HCT116 (cell line): ENCODE data around the gene ARHGEF12. TPM values are rescaled to one million over a fixed set of nuclear protein-coding genes. Genes with fewer than 3 reads are reported as not detected.

ENCODE experiments used
- ATAC-seq: fragments of 200-7000 bp; cut with Tn5 transposase; 2 replicates; pipeline ENCODE4 v1.9.1; 2020; ENCODE audit warnings: mild to moderate bottlenecking, moderate library complexity
- BruUV-seq: library from RNA; stranded (reverse); fragments of 400-500 nt; replicated peaks from 2 replicates; lab custom pipeline; 2021; lab: Mats Ljungman, UMichigan
- CTCF ChIA-PET: fragments of 300-600 bp; sonication (Branson Sonifier 250); formaldehyde crosslinking; loops from one replicate; lab custom pipeline; 2021; ENCODE audit warnings: antibody characterized with exemption; lab: Charles Lee
- POLR2A ChIA-PET: fragments of 300-600, 350-600 bp; sonication (Branson Sonifier 250); formaldehyde crosslinking; loops from one replicate; lab custom pipeline; 2021; ENCODE audit warnings: antibody characterized with exemption; lab: Charles Lee
- RAD21 ChIA-PET, 2 experiments: fragments of 300-600 bp; sonication (Branson Sonifier 250); formaldehyde crosslinking; loops; one replicate each; lab custom pipeline; 2023; ENCODE audit warnings: low total read pairs in 2 of 2; ENCODE audit not compliant: uncharacterized antibody in 2 of 2, unreplicated experiment in 2 of 2, low non-redundant PET in 1 of 2; lab: Charles Lee
- DNase-seq: peaks from one replicate; pipeline ENCODE4 v3.0.0-alpha.2; 2010; ENCODE audit warnings: low read depth, low spot score
- H2AFZ ChIP-seq: fragments of 200-600 bp; shearing (Covaris generic), sonication (generic); 2 replicates; pipeline ENCODE4 v1.6.1; 2017; ENCODE audit warnings: low read depth, mixed run types, mixed read lengths, antibody characterized with exemption, low read length; ENCODE audit not compliant: poor library complexity, severe bottlenecking
- H3K27ac ChIP-seq: 2 replicates; pipeline ENCODE4 v1.5.1; 2012; ENCODE audit warnings: low read depth, low read length
- H3K27me3 ChIP-seq: fragments of 200-600 bp; sonication (generic); 2 replicates; pipeline ENCODE4 v1.6.1; 2016; ENCODE audit warnings: mixed run types, low read length, mixed read lengths; ENCODE audit not compliant: insufficient read depth
- H3K36me3 ChIP-seq, 2 experiments: fragments of 200-500 bp in 1 of 2; fragments of 200-600 bp in 1 of 2; sonication (Bioruptor generic) in 1 of 2; sonication (generic) in 1 of 2; 2 replicates each; pipeline versions ENCODE4 v1.5.1 to v1.6.1; 2014 to 2016; ENCODE audit warnings: low read length in 2 of 2, inconsistent platforms in 1 of 2, mixed read lengths in 1 of 2, mixed run types in 1 of 2; ENCODE audit not compliant: insufficient read depth in 2 of 2, control insufficient read depth in 1 of 2
- H3K4me1 ChIP-seq, 2 experiments: fragments of 200-600 bp in 1 of 2; sonication (generic) in 1 of 2; 2 replicates each; pipeline versions ENCODE4 v1.5.1 to v1.6.1; 2012 to 2017; ENCODE audit warnings: low read length in 2 of 2, inconsistent platforms in 1 of 2, mild to moderate bottlenecking in 1 of 2, mixed read lengths in 1 of 2, mixed run types in 1 of 2, moderate library complexity in 1 of 2; ENCODE audit not compliant: insufficient read depth in 2 of 2, control insufficient read depth in 1 of 2
- H3K4me2 ChIP-seq: fragments of 200-600 bp; sonication (generic); 2 replicates; pipeline ENCODE4 v1.6.1; 2017; ENCODE audit warnings: mixed run types, low read length, mixed read lengths
- H3K4me3 ChIP-seq, 2 experiments: fragments of 200-600 bp in 1 of 2; sonication (generic) in 1 of 2; replicated peaks in 1 of 2; 2 replicates each; pipeline ENCODE4 v1.5.1; 2011 to 2016; ENCODE audit warnings: low read length in 2 of 2, control low read depth in 1 of 2, low read depth in 1 of 2, mild to moderate bottlenecking in 1 of 2, mixed read lengths in 1 of 2, mixed run types in 1 of 2
- H3K79me2 ChIP-seq: fragments of 200-600 bp; sonication (generic); 2 replicates; pipeline ENCODE4 v1.6.1; 2017; ENCODE audit warnings: mild to moderate bottlenecking, mixed run types, low read length, moderate library complexity, mixed read lengths; ENCODE audit not compliant: insufficient read depth
- H3K9ac ChIP-seq: fragments of 200-600 bp; sonication (generic); 2 replicates; pipeline ENCODE4 v1.6.1; 2016; ENCODE audit warnings: low read length, mixed read lengths
- H3K9me2 ChIP-seq: fragments of 200-600 bp; sonication (generic), shearing (Covaris generic); 2 replicates; pipeline ENCODE4 v1.6.1; 2017; ENCODE audit warnings: mixed run types, mild to moderate bottlenecking, moderate library complexity; ENCODE audit not compliant: insufficient read depth
- H3K9me3 ChIP-seq, 2 experiments: fragments of 200-500 bp in 1 of 2; fragments of 200-600 bp in 1 of 2; sonication (Bioruptor generic) in 1 of 2; sonication (generic) in 1 of 2; 2 replicates each; pipeline ENCODE4 v1.6.1; 2014 to 2017; ENCODE audit warnings: low read length in 2 of 2, mixed read lengths in 2 of 2, inconsistent platforms in 1 of 2, low read depth in 1 of 2, mild to moderate bottlenecking in 1 of 2, mixed run types in 1 of 2, moderate library complexity in 1 of 2; ENCODE audit not compliant: control insufficient read depth in 1 of 2, insufficient read depth in 1 of 2
- H4K20me1 ChIP-seq: fragments of 200-600 bp; sonication (generic), shearing (Covaris generic); 2 replicates; pipeline ENCODE4 v1.6.1; 2017; ENCODE audit warnings: mixed run types, mild to moderate bottlenecking, moderate library complexity; ENCODE audit not compliant: insufficient read depth
- CBX3 ChIP-seq: IDR thresholded peaks from 2 replicates; pipeline ENCODE4 v1.6.1; 2012; ENCODE audit warnings: low read depth
- CEBPB ChIP-seq: IDR thresholded peaks from 2 replicates; pipeline ENCODE4 v1.6.1; 2012; ENCODE audit warnings: low read depth
- CTCF ChIP-seq, 3 experiments: fragments of 200-600 bp in 1 of 3; sonication (generic) in 1 of 3; IDR thresholded peaks in 2 of 3; conservative IDR thresholded peaks in 1 of 3; 2 replicates each; pipeline ENCODE4 v1.5.1; 2012 to 2017; ENCODE audit warnings: low read depth in 2 of 3, low read length in 2 of 3, antibody characterized with exemption in 1 of 3, borderline replicate concordance in 1 of 3, control low read depth in 1 of 3, mild to moderate bottlenecking in 1 of 3, mixed read lengths in 1 of 3, mixed run types in 1 of 3, moderate library complexity in 1 of 3; ENCODE audit not compliant: insufficient read depth in 1 of 3
- EZH2 ChIP-seq: fragments of 200-600 bp; sonication (generic); IDR thresholded peaks from 2 replicates; pipeline ENCODE4 v1.6.1; 2017; ENCODE audit warnings: antibody characterized with exemption, mixed run types
- EZH2phosphoT487 ChIP-seq: fragments of 200-600 bp; IDR thresholded peaks from 2 replicates; pipeline ENCODE4 v1.6.1; 2018; ENCODE audit warnings: antibody characterized with exemption, borderline replicate concordance
- FOSL1 ChIP-seq: IDR thresholded peaks from 2 replicates; pipeline ENCODE4 v1.6.1; 2012; ENCODE audit warnings: low read depth
- JUND ChIP-seq: IDR thresholded peaks from 2 replicates; pipeline ENCODE4 v1.6.1; 2012
- MAX ChIP-seq: IDR thresholded peaks from 2 replicates; pipeline ENCODE4 v1.6.1; 2012
- POLR2A ChIP-seq: IDR thresholded peaks from 2 replicates; pipeline ENCODE4 v1.7.0; 2011; ENCODE audit warnings: borderline replicate concordance; ENCODE audit not compliant: insufficient read depth, insufficient read length; ENCODE audit errors: extremely low read depth
- POLR2AphosphoS5 ChIP-seq: IDR thresholded peaks from 2 replicates; pipeline ENCODE4 v1.6.1; 2011; ENCODE audit warnings: mild to moderate bottlenecking, low read depth, low read length, moderate library complexity
- RAD21 ChIP-seq: IDR thresholded peaks from 2 replicates; pipeline ENCODE4 v1.6.1; 2012; ENCODE audit warnings: low read depth, mild to moderate bottlenecking
- SIN3A ChIP-seq: IDR thresholded peaks from 2 replicates; pipeline ENCODE4 v1.6.1; 2012; ENCODE audit warnings: low read depth
- SP1 ChIP-seq: IDR thresholded peaks from 2 replicates; pipeline ENCODE4 v1.6.1; 2012; ENCODE audit warnings: low read depth
- YY1 ChIP-seq: IDR thresholded peaks from 2 replicates; pipeline ENCODE4 v1.6.1; 2011; ENCODE audit warnings: low read length, low read depth, moderate library complexity, mild to moderate bottlenecking; ENCODE audit not compliant: insufficient replicate concordance; ENCODE audit errors: extremely low read depth
- ZFX ChIP-seq: fragments of 450-650 bp; IDR thresholded peaks from 2 replicates; pipeline ENCODE4 v1.6.1; 2017
- ZNF274 ChIP-seq: fragments of 200-500 bp; sonication (Bioruptor generic); IDR thresholded peaks from 2 replicates; pipeline ENCODE4 v1.6.1; 2014; ENCODE audit warnings: mild to moderate bottlenecking, low read depth, low read length, inconsistent platforms
- intact Hi-C: fragments of 100-400 bp; cut with micrococcal nuclease; formaldehyde crosslinking; loops from 2 replicates; pipeline ENCODE4 v1.10.0; 2022
- total RNA-seq: library from RNA; stranded (reverse); gene quantifications from one replicate; pipeline ENCODE4 v1.2.1, GENCODE V29; 2021; ENCODE audit not compliant: unreplicated experiment

The ARHGEF12 gene
- total RNA-seq, 1 experiment from 2014 or later, result 81.4 TPM

- TF ChIP-seq MAX (no peak), ZFX (no peak)
- TF ChIP-seq, all 23 proteins: peak for 3
These were observed 175.1 kb downstream of the ARHGEF12 start, which contains the start of gene GRIK4 (continued) for GRCh38 chr11:120511116-120511819.

DNA sequence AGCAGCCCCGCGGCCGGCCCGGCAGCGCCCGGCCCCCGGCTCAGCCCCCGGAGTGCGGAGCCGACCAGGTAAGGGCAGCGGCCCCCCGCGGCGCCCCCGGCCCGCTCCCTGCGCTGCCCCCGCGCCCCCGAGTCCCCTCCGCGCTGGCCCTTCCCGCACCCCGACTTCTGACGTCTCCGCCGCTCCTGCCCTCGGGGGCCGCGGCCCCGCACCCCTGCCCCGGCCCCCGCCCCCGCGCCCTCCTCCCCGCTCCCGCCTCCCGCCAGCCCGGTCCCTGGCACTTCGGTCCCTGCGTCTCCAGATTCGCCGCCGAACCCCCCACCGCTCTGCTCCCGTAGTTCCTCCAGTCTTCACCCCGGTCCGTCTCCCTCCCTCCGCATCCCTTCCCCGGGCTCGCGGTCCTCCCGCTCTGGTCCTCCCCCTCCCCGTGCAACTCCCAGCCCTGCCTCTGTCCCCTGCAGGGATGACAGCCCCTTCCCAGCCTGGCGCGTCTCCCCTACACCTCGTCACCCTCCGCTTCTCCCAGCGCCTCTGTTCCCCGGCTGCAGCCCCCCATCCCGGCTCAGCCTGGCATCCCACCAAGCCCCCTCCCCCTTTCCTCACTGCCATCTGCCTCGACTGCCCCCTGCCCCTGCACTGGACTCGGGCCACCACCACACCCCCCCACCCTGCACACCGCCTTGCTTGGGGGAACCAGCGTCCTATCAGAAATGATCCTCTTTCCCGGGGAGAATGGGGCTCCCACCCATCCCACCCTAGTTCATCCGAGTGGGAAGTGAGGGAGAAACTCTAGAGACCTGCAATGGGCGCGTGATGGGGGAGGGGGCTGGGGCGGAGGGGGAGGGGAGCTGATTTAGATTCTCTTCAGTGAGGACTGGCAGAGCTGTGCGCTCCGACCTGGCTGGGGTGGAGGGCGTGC, 175.9 kb downstream of the ARHGEF12 start:
- DNase-seq (no peak), ATAC-seq (no peak)
- H4K20me1 ChIP-seq, result no peaks in the 10 kb centered on the region
- RAD21 ChIA-PET, result interaction anchor here (0.7 to 2.0 kb wide), 3 partner anchors 120 to 173 kb away, joined by 3 to 9 read pairs (median 4); no protein-coding TSS in a partner anchor
- H3K9me2 ChIP-seq, result no peaks in the 10 kb centered on the region
- H3K4me1 ChIP-seq, result peaks cover 0 to 2% of the 10 kb centered on the region in 2 experiments; a peak in 2 of 4 replicates
- H3K9me3 ChIP-seq, result no peaks in the 10 kb centered on the region
- H3K27ac ChIP-seq, result peak overlapping the region; percentile 14; the same call in 1 of the 2 replicates
- intact Hi-C loops, result loop anchor here (1.0 to 5.0 kb wide), 7 partner anchors 173 to 1079 kb away; no protein-coding TSS in a partner anchor
- no peak overlapping the region for H3K4me2 ChIP-seq
- no peaks in the 10 kb centered on the region for H3K79me2 ChIP-seq
- BruUV-seq, result no TSS peak
- CTCF ChIA-PET, result interaction anchor here (0.7 to 1.7 kb wide), 9 partner anchors 9 to 441 kb away, joined by 3 to 11 read pairs (median 4); no protein-coding TSS in a partner anchor
- H3K36me3 ChIP-seq, result no peaks in the 10 kb centered on the region
- no peak overlapping the region for H3K4me3 ChIP-seq
- POLR2A ChIA-PET, result no interaction called here
- no peaks in the 10 kb centered on the region for H3K27me3 ChIP-seq
- TF ChIP-seq EZH2phosphoT487 (no peak), POLR2A (no peak), JUND (no peak), RAD21 (no peak), FOSL1 (no peak), MAX (no peak), CEBPB (no peak), SP1 (no peak), ZNF274 (no peak), EZH2 (no peak), CBX3 (no peak), CTCF (IDR thresholded peaks at IDR 0.05 in 2 of 3, conservative IDR thresholded peaks at IDR 0.05 in 1 of 3; ENCODE audit: borderline replicate concordance in 1 of 3, insufficient read depth in 1 of 3, low read depth in 2 of 3, low read length in 2 of 3) (no peak), SIN3A (no peak), POLR2AphosphoS5 (no peak), YY1 (no peak), ZFX (no peak)
- H3K9ac ChIP-seq, result no peak overlapping the region
- no peak overlapping the region for H2AFZ ChIP-seq
